Measurements from ENCODE around the gene KYNU. TPM values are rescaled to one million over a fixed set of nuclear protein-coding genes. Genes with fewer than 3 reads are reported as not detected.

The KYNU gene
- total and polyA plus RNA-seq, 8 donors: 0.12 to 2.6 (median 0.53) TPM

DNA sequence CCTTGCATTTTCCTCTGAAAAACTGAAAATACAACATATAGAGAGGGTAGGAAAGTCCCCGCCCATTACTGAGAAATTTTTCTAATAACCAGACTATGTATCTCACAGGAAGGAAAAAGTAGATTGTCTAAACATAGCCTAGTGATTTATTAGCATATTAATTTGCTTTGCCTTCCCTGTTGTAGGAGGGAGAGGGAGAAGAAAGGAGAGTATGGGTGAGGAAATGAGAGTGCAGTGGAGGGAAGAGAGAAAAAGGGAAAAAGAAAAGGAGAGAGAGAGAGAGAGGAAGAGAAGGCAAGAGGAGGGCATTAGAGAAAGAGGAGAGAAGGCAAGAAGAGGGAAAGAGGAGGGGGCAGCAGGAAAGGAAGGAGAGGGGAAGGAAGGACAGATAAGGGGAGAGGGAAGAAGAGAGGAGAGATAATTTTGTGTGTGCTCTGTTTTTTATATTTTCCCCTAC lies 3.6 kb upstream of the KYNU start:
- DNase-seq (no peak), ATAC-seq (no peak), FAIRE-seq (no peak)
- no peaks in the 10 kb centered on the region for H3K36me3 ChIP-seq
- peaks cover 0 to 6% (median 4%) of the 10 kb centered on the region in 3 donors for H3K4me1 ChIP-seq
- WGBS, 2 donors: 72 to 81% methylated on average over 1 of the region's 1 CpG
- H3K9me3 ChIP-seq: no peaks in the 10 kb centered on the region
- no peaks in the 10 kb centered on the region for H3K27me3 ChIP-seq
- H3K27ac ChIP-seq: peak overlapping the region in 2 of 4 donors; percentile 47 to 48
- intact Hi-C loops (cut with DNase I): no loop called here
- H3K4me3 ChIP-seq: no peak overlapping the region
- TF ChIP-seq, protein P1, sequence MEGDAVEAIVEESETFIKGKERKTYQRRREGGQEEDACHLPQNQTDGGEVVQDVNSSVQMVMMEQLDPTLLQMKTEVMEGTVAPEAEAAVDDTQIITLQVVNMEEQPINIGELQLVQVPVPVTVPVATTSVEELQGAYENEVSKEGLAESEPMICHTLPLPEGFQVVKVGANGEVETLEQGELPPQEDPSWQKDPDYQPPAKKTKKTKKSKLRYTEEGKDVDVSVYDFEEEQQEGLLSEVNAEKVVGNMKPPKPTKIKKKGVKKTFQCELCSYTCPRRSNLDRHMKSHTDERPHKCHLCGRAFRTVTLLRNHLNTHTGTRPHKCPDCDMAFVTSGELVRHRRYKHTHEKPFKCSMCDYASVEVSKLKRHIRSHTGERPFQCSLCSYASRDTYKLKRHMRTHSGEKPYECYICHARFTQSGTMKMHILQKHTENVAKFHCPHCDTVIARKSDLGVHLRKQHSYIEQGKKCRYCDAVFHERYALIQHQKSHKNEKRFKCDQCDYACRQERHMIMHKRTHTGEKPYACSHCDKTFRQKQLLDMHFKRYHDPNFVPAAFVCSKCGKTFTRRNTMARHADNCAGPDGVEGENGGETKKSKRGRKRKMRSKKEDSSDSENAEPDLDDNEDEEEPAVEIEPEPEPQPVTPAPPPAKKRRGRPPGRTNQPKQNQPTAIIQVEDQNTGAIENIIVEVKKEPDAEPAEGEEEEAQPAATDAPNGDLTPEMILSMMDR (IDR thresholded peaks at IDR 0.05): no peak

DNA sequence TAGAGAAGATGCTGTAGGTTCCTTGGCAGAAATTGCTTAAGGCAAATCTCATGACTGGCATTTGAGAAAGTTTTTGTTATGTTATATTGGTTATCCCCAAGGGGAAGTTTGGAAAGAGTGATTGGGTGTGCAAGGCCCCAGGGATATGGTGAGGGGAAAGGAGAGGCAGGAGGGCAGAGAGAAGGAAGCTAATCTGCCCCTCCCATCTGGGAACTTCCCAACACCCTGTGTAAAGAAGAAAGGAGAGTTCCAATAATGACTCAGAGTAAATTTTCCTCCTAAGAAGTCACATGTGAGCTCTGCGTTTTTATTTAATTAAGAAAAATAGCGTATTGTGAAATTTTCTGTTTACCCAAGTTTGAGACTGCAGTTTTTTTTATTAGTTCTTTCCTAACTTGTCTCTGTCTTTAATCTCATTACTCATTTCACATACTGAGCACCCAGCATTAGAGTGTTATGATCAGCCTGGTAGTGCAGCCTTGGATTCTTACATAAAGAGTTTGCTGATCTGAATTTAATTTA lies 3.1 kb upstream of the KYNU start:
- FAIRE-seq: no peak
- 7 to 12% methylated on average over 2 of the region's 2 CpGs for WGBS, 2 donors
- TF ChIP-seq, protein P1 (IDR thresholded peaks at IDR 0.05): no peak
- intact Hi-C loops (cut with DNase I): no loop called here
- Histone ChIP-seq H3K36me3 (no peaks in the 10 kb centered on the region), H3K9me3 (no peaks in the 10 kb centered on the region), H3K4me3 (no peak overlapping the region), H3K27me3 (no peaks in the 10 kb centered on the region), H3K27ac (peak overlapping the region in 2 of 4 donors; percentile 47 to 48), H3K4me1 (peaks cover 0 to 6% (median 4%) of the 10 kb centered on the region in 3 donors)
- DNase-seq: peak in 3 of 6 donors; percentile 26 to 50 (median 37)
- ATAC-seq: peak; percentile 90 to 94 (median 94)

DNA sequence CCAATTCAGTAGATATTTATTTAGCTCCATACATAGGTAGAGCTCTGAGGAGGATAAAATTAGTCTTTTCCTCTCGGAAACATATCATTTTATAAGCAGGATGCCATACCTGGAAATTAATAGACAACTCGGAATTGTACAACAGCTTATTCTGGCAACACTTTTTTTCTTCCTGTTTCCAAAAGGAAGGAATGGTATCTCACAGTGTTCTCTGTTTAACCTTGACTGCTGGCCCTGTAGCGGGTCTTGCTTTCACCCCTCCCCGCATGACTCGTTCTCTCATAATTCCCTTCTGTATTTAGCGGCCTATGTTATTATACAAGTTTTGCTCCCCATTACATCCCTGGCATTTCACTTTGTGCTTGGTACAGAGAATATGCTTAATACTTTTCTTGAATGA lies 2.5 kb upstream of the KYNU start:
- Histone ChIP-seq H3K27ac (peak overlapping the region in 2 of 4 donors; percentile 24 to 48), H3K27me3 (no peaks in the 10 kb centered on the region), H3K4me1 (peaks cover 0 to 6% (median 4%) of the 10 kb centered on the region in 3 donors), H3K9me3 (no peaks in the 10 kb centered on the region), H3K36me3 (no peaks in the 10 kb centered on the region), H3K4me3 (no peak overlapping the region)
- ATAC-seq (no peak), DNase-seq (no peak), FAIRE-seq (no peak)
- intact Hi-C loops (cut with DNase I): no loop called here
- 75 to 87% methylated on average over 6 of the region's 6 CpGs for WGBS, 2 donors
- TF ChIP-seq, protein P1 (IDR thresholded peaks at IDR 0.05): no peak

DNA sequence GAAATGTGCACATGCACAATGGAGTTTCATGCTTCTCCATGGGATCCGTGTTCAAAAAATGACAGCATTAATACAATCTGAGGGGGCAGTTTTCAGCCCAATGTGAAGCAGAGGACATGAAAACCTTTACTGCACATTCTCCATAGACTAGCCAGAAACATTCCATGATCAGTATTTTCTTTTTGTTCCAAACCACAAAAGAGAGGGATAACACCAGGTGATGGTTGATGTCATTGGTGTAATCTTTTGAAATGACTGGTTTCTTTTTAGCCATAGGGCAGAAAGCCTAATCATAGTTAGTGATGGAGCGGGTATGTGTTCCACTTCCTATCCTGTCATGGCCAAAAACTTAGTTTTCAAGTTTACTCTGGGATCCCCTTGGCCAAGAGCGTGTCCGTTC lies 1.8 kb upstream of the KYNU start:
- no peaks in the 10 kb centered on the region for H3K9me3 ChIP-seq
- 80 to 94% methylated on average over 4 of the region's 4 CpGs for WGBS, 2 donors
- ATAC-seq (no peak), DNase-seq (no peak), FAIRE-seq (no peak)
- H3K27me3 ChIP-seq: no peaks in the 10 kb centered on the region
- H3K4me1 ChIP-seq: peaks cover 0 to 6% (median 4%) of the 10 kb centered on the region in 3 donors
- intact Hi-C loops (cut with DNase I): no loop called here
- TF ChIP-seq, protein P1 (IDR thresholded peaks at IDR 0.05): no peak
- no peaks in the 10 kb centered on the region for H3K36me3 ChIP-seq
- H3K27ac ChIP-seq: no peak overlapping the region
- H3K4me3 ChIP-seq: no peak overlapping the region

DNA sequence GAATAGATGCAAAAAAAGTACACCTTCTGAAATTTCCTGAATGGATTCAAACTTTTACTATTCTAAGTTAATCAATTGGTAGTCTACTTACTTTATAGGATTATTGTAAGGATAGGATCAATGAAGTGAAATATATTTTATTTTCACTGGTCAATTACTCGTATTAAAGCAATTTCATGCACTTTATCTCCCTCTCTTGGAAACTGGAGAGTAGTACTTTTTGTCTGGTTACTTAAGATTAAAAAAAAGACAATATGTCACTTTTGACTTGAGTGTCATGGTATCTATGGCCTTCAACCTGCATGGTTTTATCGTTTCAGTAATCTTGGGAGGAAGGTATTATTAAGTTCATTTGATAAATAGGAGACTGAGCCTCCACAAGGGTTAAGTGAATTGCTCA lies 1.0 kb upstream of the KYNU start:
- no peak for FAIRE-seq

More for the DNA sequence above, 1.0 kb upstream of the KYNU start:
- no peak for ATAC-seq
- Histone ChIP-seq H3K27me3 (no peaks in the 10 kb centered on the region), H3K4me3 (no peak overlapping the region), H3K4me1 (peaks cover 0 to 6% (median 4%) of the 10 kb centered on the region in 3 donors), H3K36me3 (no peaks in the 10 kb centered on the region), H3K27ac (no peak overlapping the region), H3K9me3 (no peaks in the 10 kb centered on the region)
- TF ChIP-seq, protein P1 (IDR thresholded peaks at IDR 0.05): no peak
- DNase-seq: no peak
- intact Hi-C loops (cut with DNase I): no loop called here
- 43 to 46% methylated on average over 2 of the region's 2 CpGs for WGBS, 2 donors
